MG63 (cell line): ENCODE measurements around the gene PTPRN2. TPM values are rescaled to one million over a fixed set of nuclear protein-coding genes. Genes with fewer than 3 reads are reported as not detected.
"Not testable (repeated sequence)": the region's sequence is repeated elsewhere in the genome, so short reads cannot be mapped to it uniquely, and the experiment has no call there.

ENCODE experiments used
- DNase-seq: peaks from one replicate; pipeline ENCODE4 v3.0.0-alpha.2; 2020
- H3K27me3 ChIP-seq: fragments of 250-450 bp; sonication (Bioruptor Pico); 2 replicates; pipeline ENCODE4 v1.5.1; 2020; ENCODE audit warnings: mild to moderate bottlenecking, moderate library complexity
- H3K36me3 ChIP-seq: fragments of 250-450 bp; sonication (Bioruptor Pico); 2 replicates; pipeline ENCODE4 v1.5.1; 2020; ENCODE audit warnings: mild to moderate bottlenecking, moderate library complexity
- H3K4me3 ChIP-seq: fragments of 250-450 bp; sonication (Bioruptor Pico); 2 replicates; pipeline ENCODE4 v1.5.1; 2020; ENCODE audit warnings: mild to moderate bottlenecking, moderate library complexity
- H3K9me3 ChIP-seq: fragments of 250-450 bp; sonication (Bioruptor Pico); 2 replicates; pipeline ENCODE4 v1.5.1; 2020; ENCODE audit warnings: mild to moderate bottlenecking, moderate library complexity
- total RNA-seq: library from RNA; depleted of rRNA; stranded (reverse); fragments of >200 nt; shearing (Covaris generic); gene quantifications from 2 replicates; pipeline ENCODE4 v1.2.3, GENCODE V29; 2014; ENCODE audit warnings: low replicate concordance

PTPRN2 gene
- total RNA-seq, 1 experiment from 2014 or later, result 0.16 TPM

DNA sequence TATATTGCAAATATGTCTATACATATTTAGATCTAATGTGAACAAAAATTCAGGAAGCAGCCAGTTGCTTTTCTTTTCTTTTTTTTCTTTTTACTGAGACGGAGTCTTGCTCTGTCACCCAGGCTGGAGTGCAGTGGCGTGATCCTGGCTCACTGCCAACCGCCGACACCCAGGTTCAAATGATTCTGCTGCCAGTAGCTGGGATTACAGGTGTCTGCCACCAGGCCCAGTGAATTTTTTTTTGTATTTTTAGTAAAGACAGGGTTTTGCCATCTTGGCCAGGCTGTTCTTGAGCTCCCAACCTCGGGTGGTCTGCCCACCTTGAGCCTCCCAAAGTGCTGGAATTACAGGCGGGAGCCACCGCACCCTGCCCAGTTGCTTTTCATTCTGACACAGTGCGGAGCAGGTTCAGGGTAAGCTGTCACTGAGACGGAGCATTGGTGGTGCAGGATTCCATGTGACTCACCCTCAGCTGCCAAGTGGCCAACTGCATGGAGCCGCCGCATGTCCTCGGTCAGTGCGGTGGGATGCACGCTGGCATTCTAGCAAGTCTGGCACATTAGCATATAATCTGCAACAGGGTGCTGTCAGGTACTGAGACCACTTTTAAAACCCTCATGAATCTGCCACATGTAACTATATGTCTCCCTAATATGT lies 888.1 kb downstream of the PTPRN2 start:
- H3K4me3 ChIP-seq, result no peak overlapping the region
- no peaks in the 10 kb centered on the region for H3K9me3 ChIP-seq
- DNase-seq, result no peak
- H3K27me3 ChIP-seq, result peaks cover 13% of the 10 kb centered on the region
- no peaks in the 10 kb centered on the region for H3K36me3 ChIP-seq

DNA sequence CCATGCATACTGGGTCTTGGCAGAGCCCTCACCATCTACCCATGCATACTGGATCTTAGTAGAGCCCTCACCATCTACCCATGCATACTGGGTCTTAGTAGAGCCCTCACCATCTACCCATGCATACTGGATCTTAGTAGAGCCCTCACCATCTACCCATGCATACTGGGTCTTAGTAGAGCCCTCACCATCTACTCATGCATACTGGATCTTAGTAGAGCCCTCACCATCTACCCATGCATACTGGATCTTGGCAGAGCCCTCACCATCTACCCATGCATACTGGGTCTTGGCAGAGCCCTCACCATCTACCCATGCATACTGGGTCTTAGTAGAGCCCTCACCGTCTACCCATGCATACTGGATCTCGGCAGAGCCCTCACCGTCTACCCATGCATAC lies 890.3 kb downstream of the PTPRN2 start:
- not testable (repeated sequence) for DNase-seq, H3K4me3 ChIP-seq, H3K9me3 ChIP-seq, H3K36me3 ChIP-seq
- peaks cover 11% of the 10 kb centered on the region for H3K27me3 ChIP-seq

DNA sequence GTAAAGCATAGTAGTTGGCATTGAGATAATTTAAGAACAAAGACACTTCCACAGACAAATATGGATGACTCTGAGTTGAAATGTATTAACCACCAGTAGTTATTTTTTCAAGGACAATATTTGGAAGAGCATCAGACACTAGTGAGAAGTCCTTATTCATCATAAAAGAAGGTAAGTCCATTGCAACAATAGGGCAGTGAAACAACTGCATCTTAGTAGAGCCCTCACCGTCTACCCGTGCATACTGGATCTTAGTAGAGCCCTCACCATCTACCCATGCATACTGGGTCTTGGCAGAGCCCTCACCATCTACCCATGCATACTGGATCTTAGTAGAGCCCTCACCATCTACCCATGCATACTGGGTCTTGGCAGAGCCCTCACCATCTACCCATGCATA lies 892.0 kb downstream of the PTPRN2 start:
- not testable (repeated sequence) for H3K4me3 ChIP-seq, H3K9me3 ChIP-seq, H3K36me3 ChIP-seq, DNase-seq
- peaks cover 10% of the 10 kb centered on the region; the same call in 1 of the 2 replicates for H3K27me3 ChIP-seq

DNA sequence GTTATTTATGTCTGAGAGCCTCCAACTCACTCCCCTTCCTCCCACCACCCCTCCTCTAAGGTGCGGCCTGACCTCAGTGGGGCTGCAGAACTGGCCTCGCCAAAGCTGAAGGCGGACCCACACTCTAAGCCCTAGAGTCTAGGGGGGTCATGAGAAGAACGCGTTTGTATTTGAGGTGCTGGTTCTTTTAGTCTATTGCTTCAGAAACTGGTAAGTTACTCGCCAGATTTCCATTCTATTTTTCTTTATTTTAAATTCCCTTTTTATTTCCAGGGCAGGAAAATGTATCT lies 893.3 kb downstream of the PTPRN2 start:
- DNase-seq, result no peak
- Histone ChIP-seq H3K9me3 (no peaks in the 10 kb centered on the region), H3K4me3 (no peak overlapping the region), H3K36me3 (no peaks in the 10 kb centered on the region), H3K27me3 (peaks cover 4% of the 10 kb centered on the region; the same call in 1 of the 2 replicates)

DNA sequence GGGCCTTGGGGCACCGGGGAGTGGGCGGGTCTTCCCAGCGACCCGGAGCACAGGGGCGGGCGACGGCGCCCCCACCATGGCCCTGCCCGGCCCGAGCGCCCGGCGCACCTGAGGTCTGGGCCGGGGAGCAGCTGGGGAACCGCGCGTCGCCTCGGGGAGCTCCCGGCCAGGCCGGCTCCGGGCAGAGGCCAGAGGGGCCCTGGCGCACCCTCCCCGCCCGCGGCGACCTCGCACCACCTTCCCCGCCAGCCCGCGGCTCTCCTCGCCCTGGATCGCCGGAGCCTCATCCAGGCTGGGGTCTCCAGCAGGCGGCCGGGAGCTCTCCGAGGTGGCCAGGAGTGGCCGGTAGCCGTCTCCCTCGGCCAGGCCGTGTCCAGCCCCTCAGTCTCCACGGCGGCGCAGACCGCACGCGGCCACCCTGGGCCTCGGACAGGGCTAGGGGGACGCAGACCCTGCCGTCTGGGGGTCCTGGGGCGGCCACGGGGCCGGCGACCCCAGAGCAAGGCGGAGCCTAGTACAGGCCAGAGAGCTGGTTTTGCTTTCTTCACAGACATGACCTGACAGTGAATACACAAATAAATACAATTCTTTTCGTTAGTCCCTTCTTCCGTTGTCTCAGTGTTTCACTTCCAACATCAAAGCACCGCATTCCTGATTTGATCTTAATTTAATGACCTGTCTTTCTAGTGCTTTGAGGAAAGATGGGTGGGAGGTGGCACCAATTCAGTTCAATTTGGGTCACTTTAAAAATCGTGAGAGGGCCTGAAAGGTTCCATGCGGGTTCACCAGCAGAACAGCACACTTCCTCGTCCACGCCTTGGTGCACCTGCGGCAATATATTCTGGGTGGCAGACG lies 893.9 kb downstream of the PTPRN2 start:
- DNase-seq, result no peak
- Histone ChIP-seq H3K36me3 (no peaks in the 10 kb centered on the region), H3K27me3 (peaks cover under 1% of the 10 kb centered on the region; the same call in 1 of the 2 replicates), H3K9me3 (no peaks in the 10 kb centered on the region), H3K4me3 (no peak overlapping the region)

DNA sequence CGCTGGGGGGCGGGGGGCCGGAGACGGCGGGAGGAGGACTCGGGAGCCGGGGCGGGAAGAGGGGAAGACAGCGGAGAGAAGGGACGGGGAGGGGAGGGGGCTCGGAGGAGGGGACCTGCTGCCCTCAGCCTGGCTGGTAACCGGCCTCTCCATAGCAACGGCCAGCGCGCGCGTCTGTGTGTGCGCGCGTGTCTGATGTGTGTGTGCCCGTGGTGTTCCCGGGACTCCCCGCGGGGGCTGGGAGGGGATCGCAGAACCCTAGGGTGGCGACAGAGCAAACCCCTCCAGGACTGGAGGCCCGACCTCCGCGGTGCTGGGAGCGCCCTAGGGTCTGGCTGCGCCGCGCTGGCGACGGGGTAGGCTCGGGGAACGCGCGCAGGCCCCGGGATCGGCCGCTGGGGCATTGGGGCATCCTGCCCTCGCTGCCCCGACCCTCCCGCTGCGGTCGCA lies 894.5 kb downstream of the PTPRN2 start:
- DNase-seq, result no peak

GRCh38 chr7:157692460-157693011 lies 895.1 kb downstream of the PTPRN2 start:
- no peak overlapping the region for H3K4me3 ChIP-seq
- no peaks in the 10 kb centered on the region for H3K9me3 ChIP-seq
- H3K36me3 ChIP-seq, result no peaks in the 10 kb centered on the region
- DNase-seq, result no peak
- H3K27me3 ChIP-seq, result no peaks in the 10 kb centered on the region

More for the DNA sequence above, 894.5 kb downstream of the PTPRN2 start:
- Histone ChIP-seq H3K4me3 (no peak overlapping the region), H3K27me3 (no peaks in the 10 kb centered on the region), H3K9me3 (no peaks in the 10 kb centered on the region), H3K36me3 (no peaks in the 10 kb centered on the region)

- no peak overlapping the region for H3K4me3 ChIP-seq
- no peak for DNase-seq
- H3K36me3 ChIP-seq, result no peaks in the 10 kb centered on the region
- no peaks in the 10 kb centered on the region for H3K9me3 ChIP-seq
- H3K27me3 ChIP-seq, result no peaks in the 10 kb centered on the region
Measured at GRCh38 chr7:157691586-157692459, 895.8 kb downstream of the PTPRN2 start.

DNA sequence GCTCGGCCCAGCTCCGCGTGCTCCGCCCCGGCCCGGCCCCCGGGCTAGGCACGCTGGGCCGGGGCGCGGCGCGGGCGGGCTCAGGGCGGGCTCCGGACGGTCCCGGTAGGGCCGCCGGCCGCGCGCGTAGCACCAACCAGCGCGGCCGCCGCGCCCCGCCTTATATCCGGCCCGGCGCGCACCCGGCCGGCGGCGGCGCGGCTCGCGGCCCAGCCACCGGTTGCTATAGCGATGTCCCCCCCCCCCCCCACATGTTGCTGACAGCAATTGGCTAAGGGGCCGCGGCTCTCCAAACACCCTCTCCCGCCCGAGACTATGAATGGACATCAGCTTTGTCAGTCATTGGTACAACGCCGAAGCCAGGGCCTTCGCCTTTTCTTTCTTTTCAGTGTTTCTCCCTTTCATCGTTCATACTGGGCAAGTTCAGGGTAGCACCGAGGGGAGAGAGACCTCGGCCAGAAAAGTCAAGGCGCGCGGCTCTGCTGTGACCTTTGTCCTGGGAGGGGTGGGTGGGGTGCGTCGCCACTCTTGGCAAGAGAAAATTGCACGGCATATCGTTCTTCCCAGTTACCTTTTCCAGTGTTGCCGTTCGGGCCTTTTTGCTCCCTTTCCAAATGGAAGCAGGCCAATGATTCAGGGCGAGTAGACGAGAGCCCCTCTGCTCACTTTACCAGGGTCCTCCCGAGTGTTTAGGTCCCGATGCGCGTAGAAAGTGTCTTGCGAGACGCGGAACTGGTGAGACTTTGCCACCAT lies 896.6 kb downstream of the PTPRN2 start:
- peak; percentile 78 for DNase-seq
- H3K36me3 ChIP-seq, result no peaks in the 10 kb centered on the region
- peak overlapping the region; percentile 54; the same call in 1 of the 2 replicates for H3K4me3 ChIP-seq
- H3K27me3 ChIP-seq, result no peaks in the 10 kb centered on the region
- H3K9me3 ChIP-seq, result no peaks in the 10 kb centered on the region

DNA sequence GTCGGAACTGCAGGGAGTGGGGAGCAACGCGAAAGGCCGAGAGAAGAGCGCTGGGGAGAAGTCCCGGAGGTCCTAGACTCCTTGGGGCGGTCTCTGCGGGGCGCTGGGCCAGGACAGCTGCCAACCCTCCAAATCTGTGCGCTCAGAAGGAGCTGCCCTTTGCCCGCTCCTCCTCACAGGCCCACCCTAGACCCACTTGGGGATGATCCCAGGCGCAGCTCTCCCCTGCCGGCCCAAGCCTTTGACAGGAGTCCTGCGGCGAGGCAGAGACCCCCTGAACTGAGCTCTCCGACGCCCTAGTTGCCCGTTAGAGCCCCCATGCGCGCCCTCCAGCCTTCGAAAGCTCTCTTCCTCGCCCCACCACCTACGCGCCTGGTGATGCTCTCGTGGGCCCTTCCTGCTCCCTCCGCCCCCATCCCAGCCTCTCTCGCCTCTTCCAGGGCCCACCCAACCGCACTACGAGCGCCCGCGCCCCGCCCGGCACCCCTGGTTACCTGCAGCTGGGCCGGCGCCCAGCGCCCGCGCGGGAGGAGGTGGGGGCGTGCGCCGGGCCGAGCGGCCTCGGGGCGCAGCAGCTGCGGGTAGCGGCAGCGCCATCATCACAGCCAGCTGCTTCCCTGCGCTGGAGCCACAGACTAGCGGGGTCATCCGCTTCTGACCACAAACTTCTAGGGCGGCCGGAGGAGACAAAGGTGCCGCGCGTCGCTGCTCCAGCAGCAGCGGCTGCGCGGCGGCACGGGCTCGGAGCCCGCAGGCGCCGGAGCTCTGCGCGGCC lies 897.4 kb downstream of the PTPRN2 start:
- no peaks in the 10 kb centered on the region for H3K9me3 ChIP-seq
- peak overlapping the region; percentile 54 for H3K4me3 ChIP-seq
- peak; percentile 17 for DNase-seq
- no peaks in the 10 kb centered on the region for H3K36me3 ChIP-seq
- no peaks in the 10 kb centered on the region for H3K27me3 ChIP-seq

DNA sequence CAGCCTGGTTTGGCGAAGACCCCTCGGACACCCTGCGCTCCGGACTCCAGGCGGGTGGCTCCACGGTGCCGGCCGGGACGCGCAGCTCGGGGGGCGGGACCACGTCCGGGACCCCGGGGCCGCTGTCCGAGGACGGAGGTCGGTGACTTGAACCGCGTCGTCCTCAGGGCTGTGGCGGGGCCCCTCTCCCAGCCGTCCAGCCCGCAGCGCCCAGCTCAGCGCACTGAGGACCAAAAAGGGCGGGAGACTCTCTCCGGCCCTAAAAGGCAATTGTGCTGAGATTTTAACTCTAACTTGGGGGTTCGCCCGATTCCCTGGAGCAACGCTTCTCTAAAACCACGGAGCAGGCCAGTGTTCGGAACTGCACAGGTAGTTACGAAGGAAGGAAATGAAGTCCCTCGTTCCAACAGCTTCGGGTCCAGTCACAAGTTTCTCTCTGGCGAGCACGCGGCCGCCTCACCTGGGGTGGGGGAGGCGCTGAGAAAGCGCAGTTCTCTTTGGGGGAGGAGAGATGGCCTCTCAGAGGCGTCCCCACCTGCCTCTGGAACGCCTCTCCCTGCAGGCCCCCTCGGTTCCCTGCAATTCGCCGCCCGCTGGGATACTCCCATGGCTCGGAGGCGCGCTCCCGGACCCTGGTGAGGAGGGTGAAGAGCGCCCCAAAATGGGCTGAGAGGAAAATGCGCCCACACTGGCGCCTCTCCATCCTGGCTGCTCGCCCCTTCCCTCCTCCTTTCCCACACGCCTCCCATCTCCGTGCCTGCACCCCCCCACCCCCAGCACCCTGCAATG lies 898.2 kb downstream of the PTPRN2 start:
- DNase-seq, result no peak
- no peaks in the 10 kb centered on the region for H3K36me3 ChIP-seq
- peak overlapping the region; percentile 54 for H3K4me3 ChIP-seq
- H3K27me3 ChIP-seq, result no peaks in the 10 kb centered on the region
- no peaks in the 10 kb centered on the region for H3K9me3 ChIP-seq

DNA sequence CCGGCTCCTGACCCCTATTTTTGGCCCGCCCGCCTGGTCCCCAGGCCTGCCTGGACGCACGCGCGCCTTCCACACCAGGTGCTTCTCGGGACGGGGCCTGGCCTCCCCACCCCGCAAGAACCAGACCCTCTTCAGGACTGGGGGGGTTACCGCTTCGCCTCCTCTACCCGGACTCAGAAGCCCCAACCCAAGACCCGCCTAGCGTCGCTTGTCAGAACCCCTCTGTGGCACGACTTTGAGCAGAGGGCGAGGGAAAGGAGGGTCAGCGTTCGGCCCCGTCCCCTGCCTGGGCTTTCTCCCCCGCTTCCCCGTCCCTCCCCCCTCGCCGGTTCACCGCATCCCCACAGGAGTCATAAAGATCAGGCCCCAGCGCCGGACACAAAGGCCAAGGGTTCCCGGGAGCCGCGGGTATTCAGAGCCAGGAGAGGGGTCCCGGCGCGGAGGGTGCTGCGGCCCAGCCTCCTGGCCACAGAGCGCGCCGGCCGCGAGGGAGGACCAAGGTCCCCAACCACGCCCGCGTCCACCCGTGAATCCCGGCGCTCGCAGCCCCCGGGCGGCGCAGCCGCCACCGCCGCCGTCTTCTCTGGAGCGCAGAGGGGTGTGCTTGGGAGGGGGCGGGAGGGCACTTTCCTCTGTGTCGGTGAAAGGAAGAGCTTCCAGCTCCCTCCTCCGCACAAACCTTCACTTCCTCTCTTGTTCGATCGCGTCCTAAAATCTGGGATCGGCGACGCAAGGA lies 898.9 kb downstream of the PTPRN2 start:
- H3K36me3 ChIP-seq, result no peaks in the 10 kb centered on the region
- H3K27me3 ChIP-seq, result no peaks in the 10 kb centered on the region
- DNase-seq, result no peak
- H3K9me3 ChIP-seq, result no peaks in the 10 kb centered on the region
- no peak overlapping the region for H3K4me3 ChIP-seq

DNA sequence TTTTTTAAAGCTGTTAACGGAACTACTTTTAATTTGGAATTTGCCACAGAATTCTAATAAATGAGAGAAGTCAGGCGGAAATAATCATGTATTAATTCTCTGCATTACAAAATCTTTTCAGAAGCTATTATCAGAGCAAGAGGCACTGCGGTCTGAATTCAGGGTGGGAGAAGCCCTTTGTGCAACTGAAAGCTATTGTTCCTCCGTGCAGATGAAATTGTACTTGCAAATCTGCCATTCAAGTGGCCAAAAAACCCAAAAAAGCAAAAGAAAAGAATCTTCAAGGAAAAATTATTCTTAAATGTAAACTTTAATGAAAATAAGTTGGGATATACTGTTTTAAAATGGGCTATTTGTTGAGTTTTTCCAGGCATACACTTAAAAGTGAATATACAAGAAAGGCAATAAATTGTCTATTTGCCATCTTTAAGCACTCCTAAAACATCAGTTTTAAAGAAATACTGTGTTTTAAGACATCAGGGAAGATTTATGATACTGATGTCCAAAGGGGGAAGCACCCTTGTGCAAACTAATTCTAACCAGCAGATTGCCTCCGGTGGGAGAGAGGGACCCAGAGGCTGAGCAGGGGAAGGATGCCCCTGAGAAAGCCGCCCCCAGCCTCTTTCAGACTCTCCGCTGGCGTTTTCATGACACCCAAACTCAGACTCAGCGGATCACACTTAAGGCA lies 899.6 kb downstream of the PTPRN2 start:
- Histone ChIP-seq H3K27me3 (no peaks in the 10 kb centered on the region), H3K9me3 (no peaks in the 10 kb centered on the region)
- no peak for DNase-seq

GRCh38 chr7:157687158-157687557 lies 900.5 kb downstream of the PTPRN2 start:
- Histone ChIP-seq H3K9me3 (no peaks in the 10 kb centered on the region), H3K36me3 (no peaks in the 10 kb centered on the region), H3K27me3 (no peaks in the 10 kb centered on the region), H3K4me3 (no peak overlapping the region)
- DNase-seq, result no peak

More for the DNA sequence above, 899.6 kb downstream of the PTPRN2 start:
- no peak overlapping the region for H3K4me3 ChIP-seq
- no peaks in the 10 kb centered on the region for H3K36me3 ChIP-seq
